SK-N-DZ (cell line): ENCODE data around the gene GPT2. TPM values are rescaled to one million over a fixed set of nuclear protein-coding genes. Genes with fewer than 3 reads are reported as not detected.

Experiments
- DNase-seq: peaks from one replicate; pipeline ENCODE4 v3.0.0-alpha.2; 2015; ENCODE audit warnings: low spot score
- polyA plus RNA-seq, 2 experiments: library from polyadenylated mRNA; depleted of rRNA; stranded (reverse); fragments of >200 nt; gene quantifications; 2 replicates each; pipeline ENCODE4 v1.2.3, GENCODE V29; 2014

GPT2 gene
- 48.0 and 48.4 TPM in 2 replicates for polyA plus RNA-seq (2014; cell fraction: cytosol; rRNA removed)
- polyA plus RNA-seq (2014; cell fraction: nucleus; rRNA removed) = 39.8 and 41.3 TPM in 2 replicates

GRCh38 chr16:46883690-46884512, at the start of gene GPT2:
GPT2 (plus strand) TSS chr16:46884362; CDS start chr16:46884716, 354 bp downstream.
- DNase-seq = peak; percentile 96

GRCh38 chr16:46836534-46837530, 47.3 kb upstream of the GPT2 start:
- DNase-seq = no peak

GRCh38 chr16:46839986-46840443, 44.1 kb upstream of the GPT2 start:
- no peak for DNase-seq

- no peak for DNase-seq
These were observed 41.8 kb upstream of the GPT2 start for GRCh38 chr16:46842192-46842895.

- DNase-seq = no peak
These were observed 40.1 kb upstream of the GPT2 start for GRCh38 chr16:46843898-46844642.

GRCh38 chr16:46844771-46845170, 39.4 kb upstream of the GPT2 start:
- DNase-seq = no peak

- no peak for DNase-seq
These were observed 38.2 kb upstream of the GPT2 start for GRCh38 chr16:46845952-46846351.

- DNase-seq = no peak
These were observed 35.1 kb upstream of the GPT2 start for GRCh38 chr16:46848768-46849764.

- no peak for DNase-seq
These were observed 33.3 kb upstream of the GPT2 start for GRCh38 chr16:46850619-46851555.

- no peak for DNase-seq
These were observed 32.0 kb upstream of the GPT2 start for GRCh38 chr16:46852130-46852529.

- DNase-seq = peak; percentile 73
These were observed 30.3 kb upstream of the GPT2 start for GRCh38 chr16:46853713-46854443.

- DNase-seq = no peak
These were observed 29.3 kb upstream of the GPT2 start for GRCh38 chr16:46854846-46855245.

- DNase-seq = no peak
These were observed 28.8 kb upstream of the GPT2 start for GRCh38 chr16:46855389-46855788.

- DNase-seq = peak; percentile 59
These were observed 26.7 kb upstream of the GPT2 start for GRCh38 chr16:46857368-46857945.

- DNase-seq = no peak
These were observed 26.0 kb upstream of the GPT2 start for GRCh38 chr16:46858151-46858550.

- DNase-seq = no peak
These were observed 24.4 kb upstream of the GPT2 start for GRCh38 chr16:46859719-46860152.
